ENCODE measurements around the gene TRIM73.
"Not testable (repeated sequence)": the region's sequence is repeated elsewhere in the genome, so short reads cannot be mapped to it uniquely, and the experiment has no call there.

DNA sequence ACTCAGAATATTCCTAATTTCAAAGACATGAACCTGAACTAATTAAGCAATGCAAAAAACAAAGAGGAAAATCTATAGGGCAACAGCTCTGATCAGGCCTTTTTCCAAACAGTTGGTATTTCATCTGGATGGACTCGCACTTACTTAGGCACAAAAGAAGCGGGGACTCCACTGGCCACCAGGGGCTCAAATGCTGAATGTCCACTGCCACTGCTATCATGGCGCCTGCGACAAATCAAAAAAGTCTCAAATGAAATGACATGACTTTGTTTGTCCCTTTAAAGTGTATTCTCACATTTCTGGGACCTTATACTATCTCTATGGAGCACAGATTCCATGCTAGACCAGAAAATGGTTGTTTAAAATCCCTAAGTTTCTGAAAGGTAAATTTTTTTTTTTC, 43.6 kb downstream of the TRIM73 start:
- TF ChIP-seq, protein P1, sequence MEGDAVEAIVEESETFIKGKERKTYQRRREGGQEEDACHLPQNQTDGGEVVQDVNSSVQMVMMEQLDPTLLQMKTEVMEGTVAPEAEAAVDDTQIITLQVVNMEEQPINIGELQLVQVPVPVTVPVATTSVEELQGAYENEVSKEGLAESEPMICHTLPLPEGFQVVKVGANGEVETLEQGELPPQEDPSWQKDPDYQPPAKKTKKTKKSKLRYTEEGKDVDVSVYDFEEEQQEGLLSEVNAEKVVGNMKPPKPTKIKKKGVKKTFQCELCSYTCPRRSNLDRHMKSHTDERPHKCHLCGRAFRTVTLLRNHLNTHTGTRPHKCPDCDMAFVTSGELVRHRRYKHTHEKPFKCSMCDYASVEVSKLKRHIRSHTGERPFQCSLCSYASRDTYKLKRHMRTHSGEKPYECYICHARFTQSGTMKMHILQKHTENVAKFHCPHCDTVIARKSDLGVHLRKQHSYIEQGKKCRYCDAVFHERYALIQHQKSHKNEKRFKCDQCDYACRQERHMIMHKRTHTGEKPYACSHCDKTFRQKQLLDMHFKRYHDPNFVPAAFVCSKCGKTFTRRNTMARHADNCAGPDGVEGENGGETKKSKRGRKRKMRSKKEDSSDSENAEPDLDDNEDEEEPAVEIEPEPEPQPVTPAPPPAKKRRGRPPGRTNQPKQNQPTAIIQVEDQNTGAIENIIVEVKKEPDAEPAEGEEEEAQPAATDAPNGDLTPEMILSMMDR (IDR thresholded peaks at IDR 0.05): not testable (repeated sequence)
- not testable (repeated sequence) for TF ChIP-seq POLR2AphosphoS5 (IDR thresholded peaks at IDR 0.05)
